Adrenal gland (tissue), 12 donors: ENCODE results near the gene ASS1. TPM values are rescaled to one million over a fixed set of nuclear protein-coding genes. Genes with fewer than 3 reads are reported as not detected.

Experiments
- DNase-seq, 7 donors: peaks; one replicate each; pipeline ENCODE4 v3.0.0-alpha.2; 2019 to 2020
- H3K27ac ChIP-seq, 5 donors: fragments of 200-600 bp; sonication (generic) in 4 of 5; 1 replicate in 3 of 5; 2 replicates in 2 of 5; pipeline versions ENCODE4 v1.5.1 to v1.8.0; 2016 to 2020; ENCODE audit warnings: mild to moderate bottlenecking in 1 of 5
- H3K27me3 ChIP-seq: fragments of 200-600 bp; 2 replicates; pipeline ENCODE4 v1.8.0; 2021
- H3K36me3 ChIP-seq, 2 donors: fragments of 200-600 bp; replicated peaks in 1 of 2; 1 replicate in 1 of 2; 2 replicates in 1 of 2; pipeline versions ENCODE4 v1.5.1 to v1.8.0; 2018 to 2022
- H3K4me1 ChIP-seq, 2 donors: fragments of 200-600 bp; replicated peaks in 1 of 2; 1 replicate in 1 of 2; 2 replicates in 1 of 2; pipeline versions ENCODE4 v1.5.1 to v1.8.0; 2018 to 2021
- H3K4me3 ChIP-seq, 4 donors: fragments of 200-600 bp; sonication (generic) in 3 of 4; one replicate each; pipeline ENCODE4 v1.5.1; 2016 to 2018
- H3K9me3 ChIP-seq, 3 donors: fragments of 200-600 bp; sonication (generic) in 1 of 3; replicated peaks in 1 of 3; 1 replicate in 2 of 3; 2 replicates in 1 of 3; pipeline versions ENCODE4 v1.5.1 to v1.8.0; 2016 to 2021
- CTCF ChIP-seq, 6 experiments: fragments of 450-650 bp in 4 of 6; fragments of 200-600 bp in 2 of 6; sonication (generic) in 1 of 6; IDR thresholded peaks; 1 replicate in 5 of 6; 2 replicates in 1 of 6; pipeline versions ENCODE4 v1.5.1 to v1.8.0; 2016 to 2021; ENCODE audit warnings: antibody characterized with exemption in 6 of 6, mild to moderate bottlenecking in 2 of 6, moderate library complexity in 1 of 6
- POLR2A ChIP-seq, 2 donors: fragments of 450-650 bp; IDR thresholded peaks; one replicate each; pipeline ENCODE4 v1.6.1; 2017; ENCODE audit warnings: antibody characterized with exemption in 2 of 2, mild to moderate bottlenecking in 2 of 2, moderate library complexity in 1 of 2
- WGBS, 4 donors: extraction: QIAGEN DNeasy Blood & Tissue Kit in 2 of 4; methylation state at CpG; one replicate each; pipeline versions ENCODE4 v1.1.5 to v1.1.7; 2013 to 2017; 5-methylcytosine and 5-hydroxymethylcytosine counted together
- intact Hi-C, 2 donors: fragments of 100-400 bp; cut with DNase I; formaldehyde crosslinking; loops; one replicate each; pipeline versions ENCODE4 v1.14.1 to v1.15.0; 2022 to 2023
- polyA plus RNA-seq, 3 donors: library from polyadenylated mRNA; stranded (reverse); fragments of 200-250 nt in 2 of 3; fragments of 350-450 nt in 1 of 3; fragmentation: Illumina TruSeq in 1 of 3; extraction: RNeasy Lipid Tissue Mini Kit (QIAGEN cat#74804) in 1 of 3; gene quantifications; one replicate each; pipeline ENCODE4 v1.2.3, GENCODE V29; 2013 to 2014
- total RNA-seq, 9 donors: library from RNA; depleted of rRNA in 4 of 9; stranded (reverse); fragments of >200 nt in 4 of 9; fragments of 120-200 nt in 1 of 9; fragmentation: NEBNext Ultra II Directional in 1 of 9; extraction: Animal tissue kit (Norgen Biotek cat#: 25700) in 1 of 9; gene quantifications; one replicate each; pipeline versions ENCODE4 v1.1.0 to v1.2.4, GENCODE V29; 2013 to 2023
- donor health status: healthy with polysubstance abuse.
- donor health status: Bipolar disorder and iron deficiency.
- donor health status: DM: yes; HTN: yes; CAD: no.
- donor health status: DM: no; HTN: no; CAD: no.
- donor health status: DM: no; HTN: no; CAD: no.
- donor health status: DM: yes; HTN: yes; CAD: no.

Gene ASS1
- total and polyA plus RNA-seq, 12 donors, result 11.3 to 438 (median 232) TPM

DNA sequence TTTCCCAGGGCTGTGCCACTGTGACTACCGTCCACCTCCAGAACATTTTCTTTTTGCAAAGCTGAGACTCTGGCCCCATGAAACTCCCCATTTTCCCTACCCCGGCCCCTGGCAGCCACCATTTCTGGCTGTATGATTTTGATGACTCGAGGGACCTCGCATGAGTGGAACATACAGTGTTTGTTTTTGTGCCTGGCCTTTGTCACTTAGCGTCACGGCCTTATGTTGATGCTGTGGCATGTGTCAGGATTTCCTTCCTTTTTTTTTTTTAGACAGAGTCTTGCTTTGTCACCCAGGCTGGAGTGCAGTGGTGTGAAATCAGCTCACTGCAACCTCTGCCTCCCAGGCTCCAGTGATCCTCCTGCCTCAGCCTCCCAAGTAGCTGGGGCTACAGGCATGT lies 42.7 kb downstream of the ASS1 start:
- H3K4me3 ChIP-seq, result no peak overlapping the region
- no peak overlapping the region for H3K27ac ChIP-seq
- H3K4me1 ChIP-seq, result no peaks in the 10 kb centered on the region
- no peaks in the 10 kb centered on the region for H3K27me3 ChIP-seq
- intact Hi-C loops, result no loop called here
- no peak for TF ChIP-seq POLR2A (IDR thresholded peaks at IDR 0.05)
- no peak for TF ChIP-seq CTCF (IDR thresholded peaks at IDR 0.05)
- H3K9me3 ChIP-seq, result no peaks in the 10 kb centered on the region
- WGBS, 4 donors, result 71 to 88% (median 82%) methylated on average over 6 of the region's 6 CpGs
- no peak for DNase-seq
- peaks cover 0 to 7% of the 10 kb centered on the region in 2 donors for H3K36me3 ChIP-seq

DNA sequence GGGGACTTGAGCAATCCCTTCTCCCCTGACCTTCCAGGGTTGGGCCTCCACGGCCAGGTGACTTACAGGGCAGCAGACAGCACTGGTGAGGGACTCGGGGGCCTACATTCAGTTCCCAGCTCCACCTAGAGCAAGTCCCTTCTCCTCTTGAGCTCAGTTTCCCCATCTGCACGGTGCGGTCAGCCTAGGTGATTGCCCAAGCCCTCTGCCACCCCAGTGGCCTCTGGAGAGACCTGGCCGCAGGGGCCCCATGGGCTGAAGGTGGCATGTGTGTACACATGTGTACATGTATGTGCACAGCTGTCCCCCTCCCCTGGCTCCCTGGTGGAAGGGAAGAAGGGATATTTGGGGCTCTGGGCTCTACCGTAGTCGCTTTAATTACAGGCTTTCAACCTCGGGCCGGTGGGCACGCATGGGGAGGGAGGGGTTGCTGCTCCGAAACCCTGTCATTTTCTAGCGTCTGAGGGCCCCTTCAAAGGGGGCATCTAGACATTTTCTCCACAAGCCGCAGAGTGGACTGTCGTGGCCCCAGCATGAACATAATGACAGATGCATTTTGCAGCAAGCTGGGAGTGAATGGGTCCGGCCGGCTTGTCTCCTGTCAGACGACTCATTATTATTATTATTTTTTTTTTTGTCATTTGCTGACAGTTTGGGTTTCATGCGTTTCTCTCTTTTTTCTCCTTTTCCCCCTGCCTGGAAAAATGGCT lies 44.0 kb downstream of the ASS1 start:
- no peak for DNase-seq
- Histone ChIP-seq H3K4me3 (no peak overlapping the region), H3K27ac (no peak overlapping the region), H3K27me3 (no peaks in the 10 kb centered on the region), H3K9me3 (no peaks in the 10 kb centered on the region), H3K36me3 (peaks cover 0 to 7% of the 10 kb centered on the region in 2 donors), H3K4me1 (no peaks in the 10 kb centered on the region)
- WGBS, 4 donors, result 86 to 90% (median 90%) methylated on average over 14 to 18 of the region's 18 CpGs
- intact Hi-C loops, result no loop called here
- TF ChIP-seq CTCF (IDR thresholded peaks at IDR 0.05) (no peak), POLR2A (IDR thresholded peaks at IDR 0.05) (no peak)

GRCh38 chr9:130490981-130491380 lies 46.2 kb downstream of the ASS1 start:
- intact Hi-C loops, result no loop called here
- DNase-seq, result no peak
- TF ChIP-seq POLR2A (IDR thresholded peaks at IDR 0.05) (no peak), CTCF (IDR thresholded peaks at IDR 0.05) (no peak)
- peaks cover 0 to 7% of the 10 kb centered on the region in 2 donors for H3K36me3 ChIP-seq
- no peaks in the 10 kb centered on the region for H3K9me3 ChIP-seq
- H3K27ac ChIP-seq, result no peak overlapping the region
- WGBS, 4 donors, result 87 to 90% (median 88%) methylated on average over 17 to 19 of the region's 19 CpGs
- H3K4me1 ChIP-seq, result no peaks in the 10 kb centered on the region
- no peak overlapping the region for H3K4me3 ChIP-seq
- no peaks in the 10 kb centered on the region for H3K27me3 ChIP-seq

DNA sequence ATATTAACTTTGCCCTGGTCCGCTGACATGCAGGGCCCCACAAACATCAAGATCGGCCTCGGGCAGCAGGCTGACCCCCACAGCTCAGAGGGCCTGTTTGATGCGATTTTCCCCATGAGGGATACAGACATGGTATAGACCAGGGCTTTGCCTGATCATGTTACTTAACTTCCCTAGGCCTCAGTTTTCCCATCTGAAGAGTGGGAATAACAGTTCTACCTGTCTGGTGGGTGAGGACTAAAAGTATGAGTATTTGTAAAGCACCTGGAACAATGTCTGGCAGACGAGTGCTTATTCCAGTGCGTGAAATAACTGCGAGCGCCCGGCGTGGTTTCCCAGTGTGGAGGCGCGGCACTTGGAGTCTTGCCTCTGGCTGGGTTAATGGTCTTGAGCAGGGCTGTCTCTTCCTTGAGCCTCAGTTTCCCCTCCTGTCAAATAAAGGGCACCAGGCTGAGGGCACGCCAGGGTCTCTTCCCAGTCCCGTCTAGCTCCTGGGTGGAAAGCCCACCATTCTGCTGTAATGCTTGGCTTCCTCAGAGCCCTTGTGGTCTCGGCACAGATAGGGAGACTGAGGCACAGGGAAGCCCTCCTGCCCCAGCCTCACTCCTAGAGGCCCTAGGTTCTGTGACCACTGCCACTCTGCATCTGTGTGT lies 47.2 kb downstream of the ASS1 start:
- H3K4me1 ChIP-seq, result no peaks in the 10 kb centered on the region
- DNase-seq, result no peak
- intact Hi-C loops, result no loop called here
- no peak overlapping the region for H3K27ac ChIP-seq
- no peak overlapping the region for H3K4me3 ChIP-seq
- H3K27me3 ChIP-seq, result no peaks in the 10 kb centered on the region
- TF ChIP-seq CTCF (IDR thresholded peaks at IDR 0.05) (no peak), POLR2A (IDR thresholded peaks at IDR 0.05) (no peak)
- H3K36me3 ChIP-seq, result peaks cover 0 to 7% of the 10 kb centered on the region in 2 donors
- no peaks in the 10 kb centered on the region for H3K9me3 ChIP-seq
- 90 to 96% (median 94%) methylated on average over 13 to 15 of the region's 15 CpGs for WGBS, 4 donors
